GM21576 (cell line): ENCODE results near the gene LARGE1.

Source experiments
- ATAC-seq: cut with Tn5 transposase; IDR thresholded peaks from one replicate; pipeline ENCODE4 v1.9.1; 2021; ENCODE audit warnings: mild to moderate bottlenecking, moderate library complexity; ENCODE audit not compliant: unreplicated experiment

Gene LARGE1

GRCh38 chr22:33678523-33678922, 241.8 kb downstream of the LARGE1 start:
- ATAC-seq: no peak

DNA sequence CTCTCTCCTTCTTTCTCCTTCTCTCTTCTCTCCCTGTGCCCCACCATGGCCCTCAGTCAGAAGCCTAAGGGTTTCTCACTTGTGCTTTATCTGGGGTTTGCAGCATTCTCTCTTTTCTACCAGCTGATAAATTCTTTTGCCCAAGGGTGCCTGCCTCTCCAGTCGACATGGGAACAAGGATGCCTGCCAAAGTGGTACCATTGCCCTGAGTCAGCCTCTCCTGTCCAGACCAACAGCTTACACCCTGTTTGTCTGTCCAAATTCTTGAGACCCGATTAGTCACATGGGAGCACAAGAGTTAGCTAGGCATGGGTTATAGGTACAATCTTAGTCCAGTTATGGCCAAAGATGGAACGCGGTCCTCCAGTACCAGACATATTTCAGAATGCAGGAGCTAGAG, 242.7 kb downstream of the LARGE1 start:
- ATAC-seq: no peak

- ATAC-seq: no peak
Observed at GRCh38 chr22:33674357-33674756, 245.9 kb downstream of the LARGE1 start.

- ATAC-seq: no peak
Observed at GRCh38 chr22:33669746-33670145, 250.5 kb downstream of the LARGE1 start.

GRCh38 chr22:33666961-33667619, 253.2 kb downstream of the LARGE1 start:
- ATAC-seq: no peak

DNA sequence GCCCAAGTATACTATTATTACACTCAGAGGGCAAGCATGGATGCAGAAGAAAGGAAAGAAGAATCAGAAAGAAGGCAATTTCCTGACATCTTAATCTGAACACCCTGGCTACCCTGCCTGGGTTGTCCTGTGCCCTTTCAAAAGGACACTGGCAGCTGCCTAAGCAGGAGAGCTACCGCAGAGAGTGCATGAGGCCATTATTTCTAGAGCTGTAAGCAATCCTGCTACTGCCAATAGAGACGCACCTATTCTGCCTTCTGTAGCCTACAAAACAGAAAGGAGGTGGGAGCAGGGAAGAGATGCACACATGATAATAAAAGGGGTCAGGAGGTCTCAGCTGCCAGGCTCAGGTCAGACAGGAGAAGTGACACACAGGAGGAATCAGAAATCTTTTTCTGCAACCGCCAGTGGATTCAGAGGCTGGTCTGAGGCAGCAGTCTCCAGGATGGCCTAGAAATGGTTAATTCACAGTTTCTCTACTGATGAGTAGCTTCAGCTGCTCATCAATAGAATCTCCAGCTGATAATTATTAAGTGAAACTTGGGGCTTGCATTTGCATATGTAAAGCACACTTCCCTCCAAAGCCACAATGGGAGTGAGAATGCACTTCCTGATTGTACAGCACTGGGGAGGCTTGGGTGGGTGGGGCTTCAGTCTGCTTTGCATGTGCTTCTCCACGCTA, 253.9 kb downstream of the LARGE1 start:
- ATAC-seq: no peak

- ATAC-seq: no peak
Observed at GRCh38 chr22:33659448-33659847, 260.8 kb downstream of the LARGE1 start.

DNA sequence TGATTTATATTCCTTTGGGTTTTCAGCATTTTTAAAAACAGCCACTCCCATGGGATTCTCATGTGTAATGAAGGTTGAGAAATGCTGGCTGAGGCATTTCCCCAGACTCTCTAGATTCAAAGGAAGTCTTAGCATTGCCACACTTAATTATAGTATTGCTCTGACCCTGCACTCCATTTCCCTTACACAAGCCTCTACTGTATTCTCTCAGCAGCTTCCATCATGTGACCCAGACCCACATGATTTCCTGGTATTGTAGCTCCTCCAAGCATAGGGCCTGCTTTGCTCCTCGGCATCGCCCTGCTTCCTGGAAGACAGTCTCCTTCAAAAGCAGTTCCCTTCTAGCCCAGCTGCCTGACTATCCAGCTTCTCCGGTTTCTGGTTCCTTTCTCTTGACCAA, 261.5 kb downstream of the LARGE1 start:
- ATAC-seq: no peak

- ATAC-seq: no peak
Observed at GRCh38 chr22:33657670-33658069, 262.6 kb downstream of the LARGE1 start.

DNA sequence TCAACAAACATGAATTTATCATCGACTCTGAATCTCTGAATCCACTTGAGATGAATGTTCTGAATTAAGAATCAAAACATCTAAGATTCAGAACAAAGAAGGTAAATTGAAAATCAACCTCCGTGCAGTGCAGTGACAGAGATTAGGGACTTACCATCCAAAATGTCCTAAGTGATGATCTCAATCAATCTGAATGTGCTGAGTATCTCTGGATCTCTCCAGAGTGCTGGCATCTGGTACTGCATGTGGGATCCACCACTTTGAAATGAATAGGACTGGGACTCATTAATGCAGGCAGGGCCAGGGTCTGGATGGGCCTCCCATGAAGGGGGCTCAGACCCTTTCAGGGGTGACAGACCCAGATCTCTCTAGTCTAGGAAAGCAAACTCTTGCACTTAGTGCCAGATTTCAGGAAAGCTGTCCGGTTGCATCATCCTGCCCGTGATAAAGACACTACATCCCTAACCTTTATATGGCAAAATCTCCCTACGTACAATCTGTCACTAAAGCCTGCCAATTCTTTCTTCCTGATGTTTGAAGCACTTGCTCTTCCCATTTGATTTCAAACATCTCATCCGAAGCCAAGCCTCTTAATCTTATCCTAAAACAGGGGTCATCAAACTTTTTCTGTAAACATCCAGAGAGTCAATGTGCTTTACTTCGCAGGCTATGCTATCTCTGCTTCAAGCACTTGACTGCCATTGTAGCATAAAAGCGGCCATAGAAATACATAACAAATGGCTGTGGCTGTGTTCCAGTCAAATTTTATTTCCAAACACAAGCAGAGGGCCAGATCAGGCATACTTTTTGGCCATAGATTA, 263.3 kb downstream of the LARGE1 start:
- ATAC-seq: no peak

DNA sequence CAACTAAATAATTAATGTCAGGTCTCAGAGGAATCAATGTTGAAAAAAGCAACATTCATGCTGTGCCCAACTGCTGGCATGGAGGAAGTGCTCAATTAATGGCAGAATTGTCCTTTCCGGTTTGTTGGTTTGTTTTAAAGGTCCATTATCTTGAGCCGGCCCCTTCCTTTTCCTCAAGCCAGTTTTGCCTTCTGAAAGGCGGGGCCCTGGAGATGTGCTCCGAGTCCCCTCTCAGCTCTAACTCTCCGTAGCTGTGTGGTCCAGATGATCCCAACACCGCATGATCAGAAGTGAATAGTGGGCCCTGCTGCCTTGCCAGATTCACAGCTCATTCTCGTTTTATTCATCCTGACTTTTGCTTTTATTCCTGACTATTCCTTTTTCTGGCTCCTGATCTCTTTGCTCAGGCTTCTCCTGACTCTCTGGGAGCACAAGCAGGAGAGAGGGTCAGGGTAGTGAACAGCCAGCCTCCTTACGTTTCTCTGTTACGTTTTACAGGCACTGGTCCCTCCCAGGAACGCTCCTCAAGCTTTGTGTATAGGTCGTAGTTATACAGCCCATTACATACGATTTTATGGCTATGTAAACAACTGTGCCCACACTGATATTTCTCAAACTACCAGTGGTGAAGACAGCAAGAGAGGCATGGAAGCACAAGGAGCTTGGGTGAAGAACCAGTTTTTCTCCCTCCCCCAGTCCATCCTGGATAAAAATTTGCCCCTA, 265.9 kb downstream of the LARGE1 start:
- ATAC-seq: no peak

DNA sequence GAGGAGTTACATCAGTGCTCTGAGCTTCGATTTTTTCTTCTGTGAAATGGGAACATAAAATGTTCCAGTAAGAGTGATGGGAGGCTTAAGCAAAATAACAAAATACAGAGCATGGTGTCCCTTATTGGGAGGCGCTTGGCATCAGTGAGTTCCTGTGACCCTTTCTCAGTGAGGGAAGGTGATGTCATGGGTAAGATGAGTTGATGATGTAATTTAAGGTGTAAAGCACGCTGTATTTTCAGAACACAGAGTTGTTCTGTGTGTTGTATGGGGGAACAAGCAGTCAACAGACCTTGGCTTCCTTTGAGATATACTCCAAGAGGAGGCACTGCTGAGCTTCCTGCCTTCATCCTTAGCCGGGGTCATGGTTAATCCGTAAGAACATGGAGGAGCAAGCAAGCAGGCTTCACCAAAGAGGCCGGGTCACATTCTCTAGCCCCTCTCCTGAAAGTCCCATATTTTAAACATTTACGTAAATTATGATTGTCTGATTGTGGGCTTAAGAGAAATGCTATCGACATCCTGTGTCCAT, 266.7 kb downstream of the LARGE1 start:
- ATAC-seq: no peak

DNA sequence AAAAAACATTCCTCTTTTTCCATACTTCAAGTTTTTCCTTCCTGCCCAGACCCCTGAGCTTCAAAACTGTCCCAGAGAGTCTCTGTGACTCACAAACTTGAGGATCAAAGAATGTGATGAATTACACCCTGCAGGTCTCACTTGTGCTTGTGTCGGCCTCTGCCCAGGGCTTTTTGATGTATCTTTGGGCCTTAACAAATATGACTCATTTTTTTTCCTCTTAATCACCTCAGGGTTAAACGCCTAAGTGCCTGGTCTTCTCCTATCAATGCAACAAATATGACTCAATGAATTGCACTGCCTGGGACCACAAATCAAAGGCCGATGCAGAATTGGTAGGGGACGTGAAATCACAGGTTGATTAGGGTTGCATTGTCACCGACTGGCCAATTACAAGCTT, 267.7 kb downstream of the LARGE1 start:
- no peak for ATAC-seq

GRCh38 chr22:33650244-33650643, 270.0 kb downstream of the LARGE1 start:
- no peak for ATAC-seq

GRCh38 chr22:33648478-33648877, 271.8 kb downstream of the LARGE1 start:
- no peak for ATAC-seq

GRCh38 chr22:33640900-33641299, 279.4 kb downstream of the LARGE1 start:
- ATAC-seq: no peak

DNA sequence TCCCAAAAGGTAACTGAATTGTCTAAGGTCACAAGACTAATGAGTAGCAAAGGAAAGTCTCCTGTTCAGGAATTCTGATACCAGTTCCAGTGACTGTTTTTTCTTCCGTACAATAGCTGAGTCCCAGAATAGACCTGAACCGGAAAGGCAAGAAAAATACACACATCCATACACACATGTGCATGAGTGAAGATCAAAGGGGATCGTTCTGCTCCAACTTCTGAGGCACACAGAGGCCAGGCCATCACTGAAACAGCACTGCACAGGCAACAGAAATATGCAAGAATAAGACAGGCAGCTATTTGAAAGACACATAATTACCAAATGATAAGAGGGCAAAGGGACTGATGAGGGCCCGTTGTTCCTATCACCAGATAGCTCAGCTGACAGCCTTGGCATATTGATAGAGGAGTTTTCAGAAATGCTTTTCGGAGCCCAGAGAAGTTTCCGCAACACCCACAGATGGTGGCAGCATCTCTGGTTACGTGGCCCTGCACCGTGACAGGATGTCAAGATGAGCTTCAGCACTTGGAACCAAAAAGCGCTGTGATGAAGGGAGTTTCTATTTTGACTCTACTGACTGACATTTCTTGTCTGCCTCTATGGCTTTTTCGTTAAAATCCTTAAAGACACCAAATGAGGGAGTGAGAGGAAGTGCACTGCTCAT, 280.6 kb downstream of the LARGE1 start:
- ATAC-seq: no peak

DNA sequence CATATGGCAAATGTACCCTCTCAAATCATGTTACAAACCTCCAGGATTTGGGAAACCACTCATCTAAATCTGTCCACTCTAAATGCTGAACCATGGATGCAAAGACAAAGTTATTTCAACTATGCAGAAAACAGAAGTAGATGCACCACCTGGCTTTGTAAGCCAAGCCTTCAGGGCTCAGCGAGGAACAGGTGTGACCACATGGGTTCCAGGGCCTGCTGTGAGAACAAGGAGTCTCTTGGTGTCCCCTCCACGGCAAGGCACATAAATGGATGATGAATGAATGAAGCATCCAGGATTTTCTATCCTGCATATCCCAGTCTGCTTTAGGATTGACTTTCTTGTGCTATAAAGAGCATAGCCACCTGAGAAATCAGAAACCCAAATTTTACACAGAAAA, 284.5 kb downstream of the LARGE1 start:
- no peak for ATAC-seq

- ATAC-seq: no peak
Observed at GRCh38 chr22:33631777-33632176, 288.5 kb downstream of the LARGE1 start.

- no peak for ATAC-seq
Observed at GRCh38 chr22:33625959-33626358, 294.3 kb downstream of the LARGE1 start.
